H1 (cell line): ENCODE results near the gene MCCC1. TPM values are rescaled to one million over a fixed set of nuclear protein-coding genes. Genes with fewer than 3 reads are reported as not detected.

Experiments used
- CTCF ChIA-PET: fragments of 300-600 bp; sonication (Branson Sonifier 250); formaldehyde crosslinking; loops from one replicate; lab custom pipeline; 2021; ENCODE audit not compliant: partially characterized antibody; lab: Charles Lee
- POLR2A ChIA-PET: fragments of 300-600 bp; sonication (Branson Sonifier 250); formaldehyde crosslinking; loops from one replicate; lab custom pipeline; 2021; ENCODE audit warnings: inconsistent platforms; ENCODE audit not compliant: partially characterized antibody; lab: Charles Lee
- DNase-seq, 2 experiments: peaks; one replicate each; pipeline versions ENCODE4 v3.0.0 to v3.0.0-alpha.2; 2010 to 2022; ENCODE audit warnings: low spot score in 2 of 2, low read depth in 1 of 2, mixed read lengths in 1 of 2
- FAIRE-seq: peaks from 2 replicates; lab custom pipeline; 2011; peaks lifted over from hg19 to GRCh38; lab: Jason Lieb, UNC
- H2AFZ ChIP-seq: 2 replicates; pipeline ENCODE4 v1.8.1; 2012; ENCODE audit warnings: low read length, inconsistent platforms
- H2AK5ac ChIP-seq: 2 replicates; pipeline ENCODE4 v1.6.1; 2013; ENCODE audit warnings: low read depth, low read length
- H2BK120ac ChIP-seq: replicated peaks from 2 replicates; pipeline ENCODE3; 2013; ENCODE audit warnings: low read depth, low read length, inconsistent platforms
- H2BK12ac ChIP-seq: 2 replicates; pipeline ENCODE4 v1.6.1; 2013; ENCODE audit warnings: low read depth, low read length
- H2BK15ac ChIP-seq: 2 replicates; pipeline ENCODE4 v1.6.1; 2013; ENCODE audit warnings: low read length
- H2BK20ac ChIP-seq: 2 replicates; pipeline ENCODE4 v1.6.1; 2013; ENCODE audit warnings: low read length
- H2BK5ac ChIP-seq: 2 replicates; pipeline ENCODE4 v1.6.1; 2013; ENCODE audit warnings: low read depth, low read length
- H3K14ac ChIP-seq: 2 replicates; pipeline ENCODE4 v1.6.1; 2013; ENCODE audit warnings: inconsistent platforms; ENCODE audit not compliant: insufficient read length
- H3K18ac ChIP-seq: 2 replicates; pipeline ENCODE4 v1.6.1; 2013; ENCODE audit warnings: low read length; ENCODE audit errors: extremely low read depth
- H3K23ac ChIP-seq: 2 replicates; pipeline ENCODE4 v1.6.1; 2013; ENCODE audit warnings: inconsistent platforms; ENCODE audit not compliant: insufficient read length
- H3K23me2 ChIP-seq: 2 replicates; pipeline ENCODE4 v1.6.1; 2013; ENCODE audit warnings: low read depth, low read length
- H3K27ac ChIP-seq: 2 replicates; pipeline ENCODE4 v1.6.1; 2011; ENCODE audit warnings: low read depth, low read length, inconsistent platforms
- H3K27me3 ChIP-seq, 4 experiments: replicated peaks in 1 of 4; 1 replicate in 1 of 4; 2 replicates in 3 of 4; pipeline versions ENCODE4 v1.6.1 to v1.8.1; 2011 to 2013; ENCODE audit warnings: low read length in 3 of 4, mild to moderate bottlenecking in 3 of 4, inconsistent platforms in 2 of 4, mixed read lengths in 2 of 4, moderate library complexity in 1 of 4; ENCODE audit not compliant: control insufficient read depth in 3 of 4, insufficient read depth in 3 of 4; ENCODE audit errors: extremely low read depth in 1 of 4
- H3K36me3 ChIP-seq, 4 experiments: 2 replicates each; pipeline versions ENCODE4 v1.6.1 to v1.8.1; 2011 to 2013; ENCODE audit warnings: mild to moderate bottlenecking in 4 of 4, low read length in 3 of 4, moderate library complexity in 2 of 4, control low read depth in 1 of 4, inconsistent platforms in 1 of 4; ENCODE audit not compliant: insufficient read depth in 4 of 4, control insufficient read depth in 2 of 4
- H3K4ac ChIP-seq: replicated peaks from 2 replicates; pipeline ENCODE3; 2013; ENCODE audit warnings: low read length, low read depth, mixed read lengths, inconsistent platforms; ENCODE audit not compliant: insufficient read length
- H3K4me1 ChIP-seq, 4 experiments: replicated peaks in 1 of 4; 1 replicate in 1 of 4; 2 replicates in 3 of 4; pipeline versions ENCODE4 v1.6.1 to v1.8.1; 2011 to 2013; ENCODE audit warnings: low read length in 3 of 4, inconsistent platforms in 2 of 4, mixed read lengths in 1 of 4; ENCODE audit not compliant: insufficient read depth in 4 of 4, control insufficient read depth in 3 of 4
- H3K4me2 ChIP-seq, 2 experiments: 2 replicates each; pipeline versions ENCODE4 v1.6.1 to v1.8.1; 2011 to 2013; ENCODE audit warnings: low read depth in 2 of 2, low read length in 2 of 2, control low read depth in 1 of 2, inconsistent platforms in 1 of 2, mild to moderate bottlenecking in 1 of 2; ENCODE audit not compliant: insufficient read depth in 1 of 2
- H3K4me3 ChIP-seq, 4 experiments: fragments of 200-600, 300-600 bp in 1 of 4; sonication (generic), shearing (Covaris generic), sonication (Bioruptor Twin) in 1 of 4; 2 replicates each; pipeline versions ENCODE4 v1.5.1 to v1.8.1; 2011 to 2016; ENCODE audit warnings: low read length in 4 of 4, low read depth in 3 of 4, control low read depth in 2 of 4, inconsistent platforms in 2 of 4, mild to moderate bottlenecking in 2 of 4, mixed read lengths in 1 of 4, moderate library complexity in 1 of 4; ENCODE audit not compliant: insufficient read depth in 2 of 4; ENCODE audit errors: extremely low read depth in 1 of 4
- H3K56ac ChIP-seq: replicated peaks from 2 replicates; pipeline ENCODE3; 2013; ENCODE audit warnings: low read depth, mild to moderate bottlenecking, mixed read lengths, low read length, inconsistent platforms; ENCODE audit not compliant: insufficient read length
- H3K79me1 ChIP-seq: 2 replicates; pipeline ENCODE4 v1.6.1; 2013; ENCODE audit warnings: low read depth, low read length, control low read depth
- H3K79me2 ChIP-seq, 2 experiments: 2 replicates each; pipeline versions ENCODE4 v1.6.1 to v1.8.1; 2012 to 2013; ENCODE audit warnings: low read length in 2 of 2, mild to moderate bottlenecking in 2 of 2, inconsistent platforms in 1 of 2; ENCODE audit not compliant: insufficient read depth in 2 of 2, control insufficient read depth in 1 of 2
- H3K9ac ChIP-seq, 4 experiments: replicated peaks in 1 of 4; 1 replicate in 1 of 4; 2 replicates in 3 of 4; pipeline versions ENCODE4 v1.6.1 to v1.8.1; 2011 to 2013; ENCODE audit warnings: low read depth in 3 of 4, low read length in 3 of 4, control low read depth in 2 of 4, mild to moderate bottlenecking in 2 of 4, moderate library complexity in 2 of 4, inconsistent platforms in 1 of 4; ENCODE audit errors: extremely low read depth in 1 of 4
- H3K9me3 ChIP-seq, 2 experiments: 2 replicates each; pipeline versions ENCODE4 v1.6.1 to v1.8.1; 2012 to 2013; ENCODE audit warnings: mild to moderate bottlenecking in 2 of 2, moderate library complexity in 2 of 2, control low read depth in 1 of 2, inconsistent platforms in 1 of 2, low read depth in 1 of 2, low read length in 1 of 2, mixed read lengths in 1 of 2; ENCODE audit not compliant: insufficient read depth in 2 of 2
- H4K20me1 ChIP-seq, 2 experiments: replicated peaks in 1 of 2; 2 replicates each; pipeline versions ENCODE3 to v1.8.1; 2011 to 2013; ENCODE audit warnings: inconsistent platforms in 2 of 2, low read length in 2 of 2, mild to moderate bottlenecking in 1 of 2; ENCODE audit not compliant: insufficient read depth in 2 of 2, control insufficient read depth in 1 of 2
- H4K5ac ChIP-seq: 2 replicates; pipeline ENCODE4 v1.6.1; 2013; ENCODE audit warnings: low read length, low read depth, mixed read lengths, inconsistent platforms; ENCODE audit not compliant: insufficient read length
- H4K8ac ChIP-seq: 2 replicates; pipeline ENCODE4 v1.8.0; 2013; ENCODE audit warnings: mild to moderate bottlenecking, moderate library complexity, low read length, inconsistent platforms; ENCODE audit not compliant: insufficient read depth; ENCODE audit errors: extremely low read depth
- H4K91ac ChIP-seq: replicated peaks from 2 replicates; pipeline ENCODE3; 2013; ENCODE audit warnings: low read length, mixed read lengths, inconsistent platforms; ENCODE audit not compliant: insufficient read length
- ASH2L ChIP-seq: fragments of 200-600, 300-600 bp; sonication (generic); IDR thresholded peaks from one replicate; pipeline ENCODE4 v1.7.1; 2017; ENCODE audit warnings: low read length
- CBX5 ChIP-seq: fragments of 300-800, 300-1000 bp; sonication (generic); IDR thresholded peaks from 2 replicates; pipeline ENCODE4 v1.7.1; 2016; ENCODE audit warnings: antibody characterized with exemption, low read length, low read depth
- CHD2 ChIP-seq: IDR thresholded peaks from 2 replicates; pipeline ENCODE4 v1.6.1; 2012; ENCODE audit warnings: low read length, improper control_type of control experiment
- CTBP2 ChIP-seq: IDR thresholded peaks from 2 replicates; pipeline ENCODE4 v1.7.0; 2011; ENCODE audit warnings: borderline replicate concordance, mild to moderate bottlenecking, moderate library complexity, mixed read lengths, low read length; ENCODE audit not compliant: insufficient read depth, insufficient read length
- RBBP5 ChIP-seq: IDR thresholded peaks from 2 replicates; pipeline ENCODE4 v1.7.1; 2012; ENCODE audit warnings: low read depth, mild to moderate bottlenecking, inconsistent platforms, low read length, moderate library complexity, borderline replicate concordance
- SIN3A ChIP-seq, 2 experiments: IDR thresholded peaks in 1 of 2; conservative IDR thresholded peaks in 1 of 2; 2 replicates each; pipeline ENCODE4 v1.6.1; 2011 to 2012; ENCODE audit warnings: low read length in 2 of 2, improper control_type of control experiment in 1 of 2, low read depth in 1 of 2, mild to moderate bottlenecking in 1 of 2
- SP2 ChIP-seq: IDR thresholded peaks from 2 replicates; pipeline ENCODE4 v1.6.1; 2012; ENCODE audit warnings: mild to moderate bottlenecking, low read length, inconsistent platforms
- SP4 ChIP-seq: IDR thresholded peaks from 2 replicates; pipeline ENCODE4 v1.6.1; 2012; ENCODE audit warnings: low read length, inconsistent platforms
- TEAD4 ChIP-seq: IDR thresholded peaks from 2 replicates; pipeline ENCODE4 v1.6.1; 2012; ENCODE audit warnings: low read depth, low read length, inconsistent platforms, mixed read lengths
- WGBS, 2 experiments: shearing (Covaris generic) in 1 of 2; methylation state at CpG; one replicate each; pipeline versions ENCODE4 v1.1.6 to v1.1.7; 2013 to 2015; ENCODE audit warnings: low lambda C conversion rate in 2 of 2, mixed read lengths in 2 of 2, inconsistent platforms in 1 of 2, low coverage in 1 of 2, missing lambda C conversion rate in 1 of 2; ENCODE audit not compliant: insufficient replicate concordance in 2 of 2, insufficient coverage in 1 of 2, insufficient read length in 1 of 2; ENCODE audit errors: extremely low coverage in 1 of 2, missing lambda C conversion rate in 1 of 2; 5-methylcytosine and 5-hydroxymethylcytosine counted together
- polyA plus RNA-seq, 7 experiments: library from polyadenylated mRNA; depleted of rRNA in 3 of 7; stranded (reverse) in 5 of 7; unstranded in 2 of 7; fragments of >200 nt in 5 of 7; fragments of 200-250 nt in 2 of 7; gene quantifications; 1 replicate in 5 of 7; 2 replicates in 1 of 7; 4 replicates in 1 of 7; pipeline versions ENCODE4 v1.2.1 to v1.2.3, GENCODE V29; 2011 to 2013; ENCODE audit warnings: missing spikeins in 2 of 7, mixed read lengths in 2 of 7
- total RNA-seq: library from RNA; stranded (reverse); fragmentation: NEBNext Ultra II Directional; extraction: Animal tissue kit (Norgen Biotek cat#: 25700); gene quantifications from 2 replicates; pipeline ENCODE4 v1.2.1, GENCODE V29; 2021
- TF ChIP-seq, protein P1 (sequence below), 3 experiments: IDR thresholded peaks; 1 replicate in 2 of 3; 2 replicates in 1 of 3; pipeline versions ENCODE4 v1.5.1 to v1.6.1; 2011; ENCODE audit warnings: low read length in 3 of 3, mild to moderate bottlenecking in 3 of 3, inconsistent platforms in 2 of 3, low read depth in 1 of 3, moderate library complexity in 1 of 3; ENCODE audit not compliant: insufficient read depth in 1 of 3; ENCODE audit errors: control extremely low read depth in 1 of 3

Gene MCCC1
- total and polyA plus RNA-seq, 2 of the 8 experiments (the other 6 are each of a cell fraction or from before 2014, with no cell fraction given) = 10.8 to 21.5 TPM

DNA sequence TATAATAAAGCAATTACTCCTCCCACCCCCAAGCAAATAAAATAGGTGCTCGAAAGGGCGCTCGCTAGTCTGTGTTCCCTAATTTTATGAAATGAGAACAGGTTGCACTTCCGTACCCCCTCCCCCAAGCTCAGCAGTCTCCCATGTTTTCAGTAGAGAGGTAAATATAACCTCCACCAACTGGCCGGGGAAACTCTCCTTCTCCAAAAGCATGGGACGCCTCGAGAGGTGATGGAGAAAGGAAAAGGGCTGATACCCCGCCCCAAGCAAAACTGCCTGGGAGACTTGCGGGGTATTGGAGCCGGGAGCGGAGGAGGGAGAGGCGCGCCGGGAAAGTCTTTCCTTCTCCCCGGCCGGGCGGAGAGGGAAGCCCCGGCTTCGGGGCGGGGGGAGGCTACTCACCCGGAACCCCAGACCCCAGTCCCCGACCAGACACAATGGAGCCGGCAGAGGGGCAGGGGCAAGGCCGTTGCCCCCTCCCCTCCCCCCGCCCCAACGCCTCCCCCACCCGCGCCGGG lies 119.6 kb downstream of the MCCC1 start:
- Histone ChIP-seq H3K23ac (no peak overlapping the region), H3K9me3 (no peaks in the 10 kb centered on the region), H3K23me2 (peaks cover 9% of the 10 kb centered on the region; the same call in 1 of the 2 replicates), H2BK12ac (no peak overlapping the region), H2BK120ac (no peak overlapping the region), H2BK5ac (peak overlapping the region; percentile 60; the same call in 1 of the 2 replicates), H3K4me2 (peak overlapping the region; percentile 91 to 99), H4K91ac (no peak overlapping the region), H3K4ac (no peak overlapping the region), H3K18ac (no peak overlapping the region; the same call in 1 of the 2 replicates), H2AK5ac (no peak overlapping the region), H2BK15ac (0 out of 2 replicates have a peak overlapping the region, but pooled peaks have one; percentile 21), H3K9ac (peak overlapping the region; percentile 54 to 94 (median 78)), H4K5ac (peak overlapping the region; percentile 34), H3K14ac (no peak overlapping the region), H2BK20ac (no peak overlapping the region), H3K79me2 (peaks cover 18 to 49% of the 10 kb centered on the region in 2 experiments), H3K27me3 (no peaks in the 10 kb centered on the region), H3K4me3 (peak overlapping the region; percentile 76 to 98 (median 85)), H2AFZ (no peak overlapping the region), H3K36me3 (no peaks in the 10 kb centered on the region), H3K79me1 (peaks cover 5% of the 10 kb centered on the region), H3K27ac (peak overlapping the region; percentile 66; the same call in 1 of the 2 replicates), H3K56ac (peak overlapping the region; percentile 63), H4K8ac (peak overlapping the region; percentile 47; the same call in 1 of the 2 replicates), H3K4me1 (peaks cover 0 to 16% (median 8%) of the 10 kb centered on the region in 4 experiments; a peak in 6 of 7 replicates), H4K20me1 (peaks cover 0 to 3% of the 10 kb centered on the region in 2 experiments)
- FAIRE-seq (no peak), DNase-seq (peak in 1 of 2 experiments; percentile 74)
- ChIA-PET CTCF (no interaction called here), POLR2A (interaction anchor here (0.6 to 1.2 kb wide), 4 partner anchors 9 to 1352 kb away, joined by 3 to 5 read pairs (median 4); no protein-coding TSS in a partner anchor)
- WGBS, 2 experiments = 1% methylated on average over 9 of the region's 29 CpGs; no CpG with 5 or more reads in 1 of the 2 experiments
- TF ChIP-seq RBBP5 (no peak), SP2 (no peak), CTBP2 (peak; percentile 33), ASH2L (peak; percentile 87), SP4 (no peak), SIN3A (conservative IDR thresholded peaks at IDR 0.05 in 1 of 2, IDR thresholded peaks at IDR 0.05 in 1 of 2; ENCODE audit: low read depth in 1 of 2, low read length in 2 of 2) (0 out of 4 replicates have a peak, but pooled peaks of 1 of the 2 experiments have one; percentile 29), CBX5 (no peak), TEAD4 (no peak), CHD2 (no peak)
- TF ChIP-seq, protein P1, sequence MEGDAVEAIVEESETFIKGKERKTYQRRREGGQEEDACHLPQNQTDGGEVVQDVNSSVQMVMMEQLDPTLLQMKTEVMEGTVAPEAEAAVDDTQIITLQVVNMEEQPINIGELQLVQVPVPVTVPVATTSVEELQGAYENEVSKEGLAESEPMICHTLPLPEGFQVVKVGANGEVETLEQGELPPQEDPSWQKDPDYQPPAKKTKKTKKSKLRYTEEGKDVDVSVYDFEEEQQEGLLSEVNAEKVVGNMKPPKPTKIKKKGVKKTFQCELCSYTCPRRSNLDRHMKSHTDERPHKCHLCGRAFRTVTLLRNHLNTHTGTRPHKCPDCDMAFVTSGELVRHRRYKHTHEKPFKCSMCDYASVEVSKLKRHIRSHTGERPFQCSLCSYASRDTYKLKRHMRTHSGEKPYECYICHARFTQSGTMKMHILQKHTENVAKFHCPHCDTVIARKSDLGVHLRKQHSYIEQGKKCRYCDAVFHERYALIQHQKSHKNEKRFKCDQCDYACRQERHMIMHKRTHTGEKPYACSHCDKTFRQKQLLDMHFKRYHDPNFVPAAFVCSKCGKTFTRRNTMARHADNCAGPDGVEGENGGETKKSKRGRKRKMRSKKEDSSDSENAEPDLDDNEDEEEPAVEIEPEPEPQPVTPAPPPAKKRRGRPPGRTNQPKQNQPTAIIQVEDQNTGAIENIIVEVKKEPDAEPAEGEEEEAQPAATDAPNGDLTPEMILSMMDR (IDR thresholded peaks at IDR 0.05; ENCODE audit: control extremely low read depth in 1 of 3, insufficient read depth in 1 of 3, low read depth in 1 of 3, low read length in 3 of 3) = no peak
